Brain microvascular endothelial cell (primary cell): ENCODE results near the gene PLA2G15.

ENCODE experiments used
- DNase-seq: peaks from one replicate; pipeline ENCODE4 v3.0.0-alpha.2; 2020
- H3K27ac ChIP-seq: fragments of 250-450 bp; sonication (Bioruptor Pico); 2 replicates; pipeline ENCODE4 v1.5.1; 2020; ENCODE audit warnings: mild to moderate bottlenecking, moderate library complexity
- H3K27me3 ChIP-seq: fragments of 250-450 bp; sonication (Bioruptor Pico); replicated peaks from 2 replicates; pipeline ENCODE4 v1.5.1; 2020; ENCODE audit warnings: mild to moderate bottlenecking
- H3K36me3 ChIP-seq: fragments of 250-450 bp; sonication (Bioruptor Pico); replicated peaks from 2 replicates; pipeline ENCODE4 v1.5.1; 2020; ENCODE audit warnings: mild to moderate bottlenecking
- H3K4me3 ChIP-seq: 2 replicates; pipeline ENCODE4 v1.5.1; 2011; ENCODE audit warnings: low read depth, mild to moderate bottlenecking, control low read depth, low read length, moderate library complexity
- in situ Hi-C: cut with HindIII; loops from 2 replicates; pipeline ENCODE4 v1.10.0; 2017; ENCODE audit warnings: low sequenced_read_pairs, low pct_ligation_motif_present
- TF ChIP-seq, protein P1 (sequence below): IDR thresholded peaks from 2 replicates; pipeline ENCODE4 v1.5.1; 2011; ENCODE audit warnings: low read depth, mild to moderate bottlenecking, moderate library complexity, low read length, control low read depth, inconsistent platforms; ENCODE audit errors: missing control alignments

PLA2G15 gene

DNA sequence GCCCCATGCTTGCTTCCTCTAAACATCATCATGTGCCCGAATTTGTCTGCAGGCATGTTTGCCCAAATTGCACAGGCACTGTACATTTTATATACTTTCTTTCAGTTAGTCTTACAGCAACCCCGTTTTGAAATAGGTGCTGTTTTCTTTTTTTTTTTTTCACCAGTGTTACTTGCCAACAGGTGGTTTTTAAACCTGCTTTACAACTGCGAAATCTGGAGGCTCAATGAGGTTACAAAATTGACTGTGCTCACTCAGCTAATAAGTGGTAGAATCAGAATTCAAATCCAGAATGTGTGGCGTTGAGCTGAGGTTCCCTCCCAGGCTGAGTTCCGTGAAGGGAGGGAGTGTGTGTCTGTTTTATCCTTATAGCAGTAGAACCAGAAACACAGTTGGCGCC lies 5.8 kb downstream of the PLA2G15 start:
- H3K27me3 ChIP-seq: no peaks in the 10 kb centered on the region
- TF ChIP-seq, protein P1, sequence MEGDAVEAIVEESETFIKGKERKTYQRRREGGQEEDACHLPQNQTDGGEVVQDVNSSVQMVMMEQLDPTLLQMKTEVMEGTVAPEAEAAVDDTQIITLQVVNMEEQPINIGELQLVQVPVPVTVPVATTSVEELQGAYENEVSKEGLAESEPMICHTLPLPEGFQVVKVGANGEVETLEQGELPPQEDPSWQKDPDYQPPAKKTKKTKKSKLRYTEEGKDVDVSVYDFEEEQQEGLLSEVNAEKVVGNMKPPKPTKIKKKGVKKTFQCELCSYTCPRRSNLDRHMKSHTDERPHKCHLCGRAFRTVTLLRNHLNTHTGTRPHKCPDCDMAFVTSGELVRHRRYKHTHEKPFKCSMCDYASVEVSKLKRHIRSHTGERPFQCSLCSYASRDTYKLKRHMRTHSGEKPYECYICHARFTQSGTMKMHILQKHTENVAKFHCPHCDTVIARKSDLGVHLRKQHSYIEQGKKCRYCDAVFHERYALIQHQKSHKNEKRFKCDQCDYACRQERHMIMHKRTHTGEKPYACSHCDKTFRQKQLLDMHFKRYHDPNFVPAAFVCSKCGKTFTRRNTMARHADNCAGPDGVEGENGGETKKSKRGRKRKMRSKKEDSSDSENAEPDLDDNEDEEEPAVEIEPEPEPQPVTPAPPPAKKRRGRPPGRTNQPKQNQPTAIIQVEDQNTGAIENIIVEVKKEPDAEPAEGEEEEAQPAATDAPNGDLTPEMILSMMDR: no peak
- no peak overlapping the region for H3K27ac ChIP-seq
- no peak overlapping the region for H3K4me3 ChIP-seq
- no peak for DNase-seq
- in situ Hi-C loops: no loop called here
- peaks cover 20% of the 10 kb centered on the region for H3K36me3 ChIP-seq

DNA sequence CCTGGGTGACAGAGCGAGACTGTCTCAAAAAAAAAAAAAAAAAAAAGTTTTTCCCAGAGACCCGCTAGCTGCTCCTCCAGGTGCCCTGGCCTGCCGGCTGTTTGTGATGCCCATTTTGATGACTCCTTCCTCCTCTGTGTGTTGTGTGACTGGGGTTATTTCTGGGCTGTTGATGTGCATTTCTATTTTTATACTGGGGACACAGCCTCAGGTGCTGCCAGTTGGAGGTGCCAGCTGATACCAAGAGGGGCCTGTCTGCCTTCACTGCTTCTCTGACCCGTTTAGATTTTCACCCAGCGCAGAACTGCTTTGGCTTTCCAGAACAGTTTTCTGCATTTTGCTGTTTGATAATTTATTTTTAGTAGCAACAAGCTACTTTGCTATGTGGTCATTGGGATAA lies 6.7 kb downstream of the PLA2G15 start:
- H3K27me3 ChIP-seq: no peaks in the 10 kb centered on the region
- in situ Hi-C loops: no loop called here
- no peak for DNase-seq
- TF ChIP-seq, protein P1: no peak
- no peak overlapping the region for H3K4me3 ChIP-seq
- H3K27ac ChIP-seq: no peak overlapping the region
- H3K36me3 ChIP-seq: peaks cover 21% of the 10 kb centered on the region

DNA sequence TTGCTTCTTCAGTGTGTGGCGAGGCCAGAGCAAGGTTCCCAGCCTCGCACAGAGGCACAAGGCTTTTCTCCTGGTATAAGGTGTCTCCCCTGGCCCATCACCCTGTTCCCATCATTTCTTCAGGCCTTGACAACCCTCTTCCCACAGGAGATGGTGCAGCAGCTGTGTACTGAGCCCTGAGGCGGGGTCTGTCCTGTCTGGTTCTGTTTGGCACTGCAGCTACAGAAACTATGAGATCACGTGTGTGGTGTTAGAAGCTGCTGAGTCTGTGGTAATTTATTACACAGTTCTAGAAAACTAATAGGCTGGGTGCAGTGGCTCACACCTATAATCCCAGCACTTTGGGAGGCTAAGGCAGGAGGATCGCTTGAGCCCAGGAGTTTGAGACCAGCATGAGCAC lies 7.2 kb downstream of the PLA2G15 start:
- no peak overlapping the region for H3K4me3 ChIP-seq
- no peaks in the 10 kb centered on the region for H3K27me3 ChIP-seq
- TF ChIP-seq, protein P1: no peak
- peaks cover 21% of the 10 kb centered on the region for H3K36me3 ChIP-seq
- DNase-seq: no peak
- in situ Hi-C loops: no loop called here
- H3K27ac ChIP-seq: no peak overlapping the region

DNA sequence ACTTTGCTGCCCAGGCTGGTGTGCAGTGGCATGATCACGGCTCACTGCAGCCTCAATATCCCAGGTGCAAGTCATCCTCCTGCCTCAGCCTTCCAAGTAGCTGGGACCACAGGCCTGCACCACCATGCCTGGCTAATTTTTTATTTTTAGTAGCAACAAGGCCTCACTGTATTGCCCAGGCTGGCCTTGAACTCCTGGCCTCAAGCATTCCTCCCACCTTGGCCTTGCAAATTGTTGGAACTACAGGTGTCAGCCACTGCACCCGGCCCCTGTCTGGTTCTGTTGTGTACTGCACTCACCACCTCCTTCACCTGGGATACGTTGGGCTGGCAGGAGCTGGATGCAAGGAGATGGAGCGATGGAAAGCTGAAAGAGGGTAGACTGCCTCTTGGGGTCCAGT lies 8.5 kb downstream of the PLA2G15 start:
- Histone ChIP-seq H3K27me3 (no peaks in the 10 kb centered on the region), H3K36me3 (peaks cover 21% of the 10 kb centered on the region), H3K4me3 (no peak overlapping the region), H3K27ac (no peak overlapping the region)
- TF ChIP-seq, protein P1: no peak
- in situ Hi-C loops: no loop called here
- no peak for DNase-seq

DNA sequence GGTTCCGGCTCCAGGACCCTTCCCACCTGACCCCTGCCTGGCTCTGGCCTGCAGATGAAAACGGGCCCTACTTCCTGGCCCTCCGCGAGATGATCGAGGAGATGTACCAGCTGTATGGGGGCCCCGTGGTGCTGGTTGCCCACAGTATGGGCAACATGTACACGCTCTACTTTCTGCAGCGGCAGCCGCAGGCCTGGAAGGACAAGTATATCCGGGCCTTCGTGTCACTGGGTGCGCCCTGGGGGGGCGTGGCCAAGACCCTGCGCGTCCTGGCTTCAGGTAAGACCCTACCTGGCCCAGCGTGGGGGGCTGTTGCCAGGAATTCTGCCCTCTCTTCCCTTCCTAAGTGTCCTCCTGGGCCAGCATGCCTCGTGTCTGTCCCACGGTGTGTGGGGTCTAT lies 10.5 kb downstream of the PLA2G15 start:
- DNase-seq: no peak
- Histone ChIP-seq H3K27ac (no peak overlapping the region), H3K36me3 (peaks cover 18% of the 10 kb centered on the region), H3K27me3 (no peaks in the 10 kb centered on the region), H3K4me3 (no peak overlapping the region)
- TF ChIP-seq, protein P1: no peak
- in situ Hi-C loops: no loop called here

DNA sequence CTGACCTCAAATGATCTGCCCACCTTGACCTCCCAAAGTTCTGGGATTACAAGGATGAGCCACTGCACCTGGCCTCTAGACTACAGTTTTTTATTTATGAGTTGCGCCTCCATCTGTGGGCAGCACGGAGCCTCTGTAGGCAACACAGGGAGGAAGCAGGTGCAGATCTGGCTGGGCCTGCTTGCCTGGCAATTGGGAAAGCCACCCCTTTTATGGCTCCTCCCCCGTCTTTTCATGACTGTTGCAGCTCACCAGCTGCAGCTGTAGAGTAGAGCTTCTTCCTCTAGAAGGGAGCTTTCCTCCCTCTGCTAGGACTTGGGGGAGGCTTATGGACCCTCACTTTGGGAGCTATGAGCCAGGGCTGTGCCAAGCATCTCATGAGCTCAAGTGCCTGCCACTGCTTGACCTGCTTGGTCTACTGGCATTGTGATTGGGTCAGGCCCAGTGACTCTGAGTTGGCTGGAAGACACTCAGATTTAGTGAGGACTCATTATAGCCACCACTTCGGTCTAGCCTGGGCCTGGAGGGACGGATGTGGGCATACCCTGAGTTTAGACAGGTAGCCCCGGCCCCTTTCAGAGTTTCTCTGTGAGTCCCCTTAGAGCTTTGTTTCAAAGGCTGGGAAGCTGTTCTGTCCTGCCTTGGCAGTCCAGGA lies 12.2 kb downstream of the PLA2G15 start:
- H3K36me3 ChIP-seq: peaks cover 15% of the 10 kb centered on the region
- H3K4me3 ChIP-seq: no peak overlapping the region
- in situ Hi-C loops: no loop called here
- no peak overlapping the region for H3K27ac ChIP-seq
- H3K27me3 ChIP-seq: no peaks in the 10 kb centered on the region
- TF ChIP-seq, protein P1: no peak
- DNase-seq: no peak
